ENCODE results near the gene CUX1.

The CUX1 gene

GRCh38 chr7:102258749-102259107 lies 441.3 kb downstream of the CUX1 start:
- DNase-seq, result no peak

GRCh38 chr7:102260856-102261255 lies 443.4 kb downstream of the CUX1 start:
- DNase-seq, result no peak

- no peak for DNase-seq
These were observed 444.0 kb downstream of the CUX1 start for GRCh38 chr7:102261451-102261850.

GRCh38 chr7:102262546-102262945 lies 445.1 kb downstream of the CUX1 start:
- no peak for DNase-seq

- DNase-seq, result no peak
These were observed 447.0 kb downstream of the CUX1 start for GRCh38 chr7:102264367-102264891.

GRCh38 chr7:102266541-102266940 lies 449.1 kb downstream of the CUX1 start:
- no peak for DNase-seq

GRCh38 chr7:102268635-102269034 lies 451.2 kb downstream of the CUX1 start:
- DNase-seq, result no peak

GRCh38 chr7:102270178-102270887 lies 452.9 kb downstream of the CUX1 start:
- DNase-seq, result no peak

GRCh38 chr7:102271158-102271798 lies 453.9 kb downstream of the CUX1 start:
- no peak for DNase-seq

- DNase-seq, result peak; percentile 81
These were observed 454.9 kb downstream of the CUX1 start for GRCh38 chr7:102272075-102272916.

- no peak for DNase-seq
These were observed 455.7 kb downstream of the CUX1 start for GRCh38 chr7:102272917-102273748.

GRCh38 chr7:102273749-102274712 lies 456.6 kb downstream of the CUX1 start:
- no peak for DNase-seq

GRCh38 chr7:102275123-102275703 lies 457.8 kb downstream of the CUX1 start:
- DNase-seq, result no peak

GRCh38 chr7:102277901-102278300 lies 460.5 kb downstream of the CUX1 start:
- no peak for DNase-seq

GRCh38 chr7:102279537-102280400 lies 462.3 kb downstream of the CUX1 start:
- DNase-seq, result peak; percentile 56

- no peak for DNase-seq
These were observed 463.1 kb downstream of the CUX1 start for GRCh38 chr7:102280521-102280920.

GRCh38 chr7:102281785-102282184 lies 464.4 kb downstream of the CUX1 start:
- DNase-seq, result no peak

- no peak for DNase-seq
These were observed 465.3 kb downstream of the CUX1 start for GRCh38 chr7:102282465-102283362.

All from T-helper 9 cell (primary cell).